ENCODE results near the gene ST6GALNAC4. TPM values are rescaled to one million over a fixed set of nuclear protein-coding genes. Genes with fewer than 3 reads are reported as not detected.

Gene ST6GALNAC4
- total RNA-seq, 2 experiments from 2014 or later = 37.0 to 39.7 TPM

DNA sequence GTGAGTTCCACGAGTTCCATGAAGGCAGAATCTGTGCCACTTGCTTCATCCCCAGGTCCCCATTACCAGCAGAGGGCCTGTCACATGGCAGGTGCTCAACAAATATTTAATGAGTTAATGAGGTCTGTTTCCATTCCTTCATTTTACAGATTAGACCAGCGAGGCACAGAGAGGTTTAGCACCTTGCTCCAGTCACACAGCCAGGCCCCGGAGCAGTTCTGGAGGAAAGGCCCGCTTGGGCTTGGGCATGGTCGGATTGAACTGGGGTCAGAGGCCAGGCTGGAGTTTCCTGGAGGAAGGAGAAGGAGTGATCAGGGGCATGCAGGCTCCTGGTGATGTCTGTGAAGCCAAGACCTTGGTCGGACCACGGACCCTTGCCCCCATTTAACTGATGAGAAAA is 4.0 kb upstream of the ST6GALNAC4 start:
- H3K9me3 Mint-ChIP-seq (ENCODE audit: insufficient read depth) = no peaks in the 10 kb centered on the region
- H3K4me3 Mint-ChIP-seq = no peak overlapping the region
- H3K4me1 Mint-ChIP-seq (ENCODE audit: low read depth) = peaks cover 47% of the 10 kb centered on the region
- ChIA-PET POLR2A (interaction anchor here (1.2 to 1.5 kb wide), 2 partner anchors 9 to 39 kb away, joined by 4 to 5 read pairs; partner anchors contain the start of gene PIP5KL1), CTCF (interaction anchor here (0.6 to 5.5 kb wide), 47 partner anchors 8 to 447 kb away, joined by 3 to 38 read pairs (median 4); partner anchors contain the start of genes CDK9, ENG, PIP5KL1 and ST6GALNAC6)
- H3K27ac Mint-ChIP-seq = peak overlapping the region; percentile 52
- ATAC-seq (no peak), DNase-seq (no peak)
- peaks cover 3% of the 10 kb centered on the region for H3K36me3 Mint-ChIP-seq (ENCODE audit: low read depth)
- peaks cover 5% of the 10 kb centered on the region for H3K27me3 Mint-ChIP-seq (ENCODE audit: low read depth)

DNA sequence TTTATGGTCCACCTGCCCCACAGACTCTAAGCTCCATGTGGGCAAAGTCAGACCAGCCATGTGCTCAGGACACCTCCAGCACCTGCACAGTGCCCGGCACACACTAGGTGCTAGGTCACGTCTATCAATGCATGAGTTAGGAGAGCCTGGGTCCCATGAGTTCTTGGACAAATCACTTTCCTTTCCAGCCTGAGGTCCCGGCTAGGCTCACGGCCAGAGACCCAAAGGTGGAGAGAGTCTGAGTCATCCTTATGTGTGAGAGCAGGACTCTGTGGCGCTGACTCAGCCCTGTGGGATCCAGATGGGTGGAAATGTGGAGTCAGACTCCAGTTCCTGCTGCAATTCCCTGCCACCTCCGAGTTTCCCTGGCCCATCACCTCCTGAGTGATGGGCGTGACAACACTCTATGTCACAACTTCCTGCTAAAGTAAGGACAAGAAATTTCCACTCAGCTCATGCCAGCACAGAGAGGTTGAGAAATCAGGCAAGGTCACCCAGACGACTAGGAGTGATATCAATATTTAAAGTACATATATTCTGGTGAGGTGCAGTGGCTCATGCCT is 2.5 kb upstream of the ST6GALNAC4 start:
- H3K27ac Mint-ChIP-seq = no peak overlapping the region
- DNase-seq = no peak
- H3K9me3 Mint-ChIP-seq (ENCODE audit: insufficient read depth) = no peaks in the 10 kb centered on the region
- ChIA-PET CTCF (interaction anchor here (0.6 to 5.5 kb wide), 9 partner anchors 9 to 329 kb away, joined by 3 to 38 read pairs (median 4); partner anchors contain the start of genes CDK9 and TOR2A), POLR2A (interaction anchor here (0.7 to 1.4 kb wide), 2 partner anchors 13 to 131 kb away, joined by 3 to 4 read pairs; no protein-coding TSS in a partner anchor)
- H3K36me3 Mint-ChIP-seq (ENCODE audit: low read depth) = peaks cover 3% of the 10 kb centered on the region
- no peak overlapping the region for H3K4me3 Mint-ChIP-seq
- no peak for ATAC-seq
- H3K4me1 Mint-ChIP-seq (ENCODE audit: low read depth) = peaks cover 61% of the 10 kb centered on the region
- H3K27me3 Mint-ChIP-seq (ENCODE audit: low read depth) = no peaks in the 10 kb centered on the region

DNA sequence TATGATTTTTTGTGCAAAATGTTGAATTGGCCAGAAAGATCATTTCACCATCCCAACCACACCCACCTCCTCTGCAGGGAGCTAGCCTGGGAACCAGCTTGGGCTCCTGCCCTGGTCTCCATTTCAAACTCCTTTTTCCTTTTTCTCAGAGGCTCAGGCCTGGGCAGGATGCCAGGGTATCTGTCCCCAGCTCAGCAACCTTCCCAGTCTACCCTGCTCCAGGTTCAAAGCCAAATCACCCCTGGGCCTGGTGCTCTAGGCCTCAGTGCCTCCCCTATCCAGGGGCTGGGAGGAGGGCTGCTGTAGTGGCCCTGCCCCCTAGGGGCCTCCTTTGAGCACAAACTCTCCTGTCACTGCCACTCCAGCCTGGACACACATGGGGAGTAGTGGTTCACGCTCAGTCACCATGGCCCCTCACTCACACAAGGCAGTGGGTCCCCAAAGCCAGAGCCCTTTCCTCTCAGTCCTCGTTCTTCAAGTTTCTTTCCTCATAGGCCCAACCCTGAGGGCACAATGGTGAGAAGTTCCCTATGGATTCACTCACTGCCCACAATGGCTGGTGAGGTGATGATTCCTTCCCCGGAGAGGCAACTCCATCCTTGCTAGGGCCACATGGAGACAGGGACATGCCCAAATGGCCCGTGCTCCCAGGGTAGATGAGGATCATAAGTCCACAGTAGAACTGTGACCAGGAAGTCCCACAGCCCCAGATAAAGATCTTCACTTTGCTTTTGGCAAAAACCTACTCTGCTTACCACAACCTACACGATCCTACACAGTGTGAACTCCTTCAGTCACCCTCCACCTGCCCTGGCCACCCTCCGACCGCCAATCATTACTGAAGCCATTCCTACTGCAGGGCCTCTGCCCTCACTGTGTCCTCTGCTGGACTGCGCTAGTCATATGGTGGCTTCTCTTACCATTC is 1.6 kb upstream of the ST6GALNAC4 start:
- no peak for DNase-seq
- no peaks in the 10 kb centered on the region for H3K9me3 Mint-ChIP-seq (ENCODE audit: insufficient read depth)
- H3K27me3 Mint-ChIP-seq (ENCODE audit: low read depth) = no peaks in the 10 kb centered on the region
- CTCF ChIA-PET = interaction anchor here (1.0 to 5.5 kb wide), 8 partner anchors 13 to 328 kb away, joined by 3 to 38 read pairs (median 15); partner anchors contain the start of genes CDK9 and TOR2A
- no peak for ATAC-seq
- peaks cover 9% of the 10 kb centered on the region for H3K36me3 Mint-ChIP-seq (ENCODE audit: low read depth)
- POLR2A ChIA-PET = interaction anchor here (0.7 to 6.7 kb wide), 3 partner anchors 12 to 130 kb away, joined by 3 to 81 read pairs (median 4); no protein-coding TSS in a partner anchor
- H3K4me3 Mint-ChIP-seq = no peak overlapping the region
- H3K27ac Mint-ChIP-seq = no peak overlapping the region
- H3K4me1 Mint-ChIP-seq (ENCODE audit: low read depth) = peaks cover 67% of the 10 kb centered on the region

DNA sequence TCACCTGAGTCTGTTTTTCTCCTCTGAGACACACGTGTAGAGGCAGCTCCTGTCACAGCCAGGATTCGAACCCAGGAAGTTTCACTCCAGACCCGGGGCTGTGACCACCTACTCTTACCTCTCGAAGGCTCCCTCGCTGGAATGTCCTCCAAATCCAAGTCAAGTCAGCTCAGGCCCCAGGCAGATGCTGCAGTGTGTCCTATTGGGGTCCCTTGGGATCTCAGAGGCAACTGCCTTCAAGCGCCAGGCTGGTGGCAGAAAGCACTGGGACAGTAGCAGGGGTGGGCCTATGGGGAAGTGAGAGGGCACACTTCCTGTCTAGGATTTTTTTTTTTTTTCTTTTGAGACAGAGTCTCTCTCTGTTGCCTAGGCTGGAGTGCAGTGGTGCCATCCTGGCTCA is 762 bp upstream of the ST6GALNAC4 start:
- Mint-ChIP-seq H3K4me1 (ENCODE audit: low read depth) (peaks cover 73% of the 10 kb centered on the region), H3K27ac (peak overlapping the region; percentile 43), H3K9me3 (ENCODE audit: insufficient read depth) (no peaks in the 10 kb centered on the region), H3K4me3 (peak overlapping the region; percentile 22), H3K27me3 (ENCODE audit: low read depth) (no peaks in the 10 kb centered on the region), H3K36me3 (ENCODE audit: low read depth) (peaks cover 15% of the 10 kb centered on the region)
- DNase-seq (no peak), ATAC-seq (no peak)
- ChIA-PET POLR2A (interaction anchor here (2.3 to 6.7 kb wide), 2 partner anchors 13 to 19 kb away, joined by 12 to 81 read pairs; partner anchors contain the start of gene ST6GALNAC6), CTCF (interaction anchor here (0.7 to 5.2 kb wide), 7 partner anchors 12 to 188 kb away, joined by 3 to 34 read pairs (median 3); no protein-coding TSS in a partner anchor)

DNA sequence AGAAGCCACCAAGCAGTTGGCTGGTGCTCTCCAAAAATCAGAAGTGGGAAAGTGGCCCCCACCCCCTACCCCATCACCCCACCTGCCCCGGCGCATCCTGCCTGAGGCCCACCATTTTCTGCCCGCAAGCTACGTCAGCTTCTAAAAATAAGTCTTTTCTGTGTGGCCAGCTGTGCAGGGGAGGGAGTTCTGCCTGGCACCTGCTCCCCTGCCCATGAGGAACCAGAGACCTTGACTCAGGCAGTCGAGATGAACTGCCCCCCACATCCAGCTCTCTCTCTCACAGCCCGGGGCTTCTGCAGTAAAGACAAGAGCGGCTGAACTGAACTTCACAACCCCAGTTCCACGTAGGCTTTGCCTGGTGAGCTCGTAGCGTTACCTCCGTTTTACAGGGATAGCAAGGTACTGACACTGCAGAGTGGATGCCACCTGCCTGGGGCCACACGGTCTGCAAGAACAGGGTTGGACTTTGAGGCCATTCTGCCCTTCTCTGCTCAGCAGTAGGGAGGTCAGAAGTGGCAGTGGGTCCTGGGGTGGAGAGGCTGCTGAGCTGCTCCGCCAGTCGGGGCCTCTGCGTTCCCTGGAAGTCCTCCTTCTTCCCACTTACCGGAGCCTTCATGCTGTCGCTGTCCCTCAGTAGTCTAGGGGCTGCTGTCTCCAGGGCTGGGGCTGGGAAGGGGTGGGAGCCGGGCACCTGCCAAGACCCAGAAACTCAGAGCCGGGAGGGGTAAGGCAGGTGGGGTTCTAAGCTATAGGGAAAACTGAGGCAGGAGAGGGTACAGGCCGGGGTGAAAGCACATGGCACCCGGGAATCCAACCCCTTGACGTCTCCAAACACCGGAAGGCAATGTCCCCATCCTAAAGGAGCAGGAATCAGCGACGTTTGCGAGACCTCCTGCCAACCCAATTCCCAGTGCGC is 781 bp downstream of the ST6GALNAC4 start:
- ATAC-seq (peak; percentile 20), DNase-seq (peak; percentile 80)
- CTCF ChIA-PET = interaction anchor here (0.8 to 5.2 kb wide), 20 partner anchors 10 to 390 kb away, joined by 3 to 34 read pairs (median 4); partner anchors contain the start of genes CDK9, ST6GALNAC6 and TOR2A
- POLR2A ChIA-PET = interaction anchor here (0.5 to 6.7 kb wide), 15 partner anchors 11 to 465 kb away, joined by 3 to 81 read pairs (median 4); partner anchors contain the start of genes CDK9, LRSAM1, RPL12 and SH2D3C
- Mint-ChIP-seq H3K4me3 (peak overlapping the region; percentile 89), H3K27me3 (ENCODE audit: low read depth) (no peaks in the 10 kb centered on the region), H3K4me1 (ENCODE audit: low read depth) (peaks cover 76% of the 10 kb centered on the region), H3K36me3 (ENCODE audit: low read depth) (peaks cover 29% of the 10 kb centered on the region), H3K27ac (peak overlapping the region; percentile 95), H3K9me3 (ENCODE audit: insufficient read depth) (no peaks in the 10 kb centered on the region)

DNA sequence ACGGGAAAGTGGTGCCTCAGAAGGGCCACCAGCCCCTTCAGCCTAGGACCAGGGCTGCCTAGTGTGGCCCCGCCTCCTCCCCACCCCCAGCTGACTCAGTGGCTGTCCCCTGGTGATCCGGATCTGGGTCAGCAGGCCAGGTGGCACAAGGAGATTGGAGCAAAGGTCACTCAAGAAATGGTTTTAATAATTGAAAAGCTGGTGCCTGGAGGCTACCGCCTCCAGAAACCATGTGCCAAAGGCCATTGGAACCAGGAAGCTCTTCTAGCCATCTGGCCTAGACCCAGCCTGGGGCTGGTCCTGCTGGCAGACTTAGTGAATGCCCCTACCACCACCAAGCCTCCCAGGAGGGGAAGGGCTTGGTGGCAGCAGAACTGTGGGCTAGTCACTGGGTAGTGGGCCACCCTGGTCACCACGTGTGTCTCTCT is 1.5 kb downstream of the ST6GALNAC4 start:
- ATAC-seq (peak; percentile 0), DNase-seq (no peak)
- no peaks in the 10 kb centered on the region for H3K9me3 Mint-ChIP-seq (ENCODE audit: insufficient read depth)
- ChIA-PET POLR2A (interaction anchor here (0.5 to 6.7 kb wide), 10 partner anchors 11 to 180 kb away, joined by 3 to 81 read pairs (median 4); partner anchors contain the start of genes CDK9, SH2D3C and TOR2A), CTCF (interaction anchor here (1.0 to 5.2 kb wide), 13 partner anchors 10 to 390 kb away, joined by 3 to 34 read pairs (median 4); partner anchors contain the start of genes ST6GALNAC6 and TOR2A)
- no peaks in the 10 kb centered on the region for H3K27me3 Mint-ChIP-seq (ENCODE audit: low read depth)
- H3K27ac Mint-ChIP-seq = peak overlapping the region; percentile 95
- H3K36me3 Mint-ChIP-seq (ENCODE audit: low read depth) = peaks cover 36% of the 10 kb centered on the region
- peaks cover 76% of the 10 kb centered on the region for H3K4me1 Mint-ChIP-seq (ENCODE audit: low read depth)
- H3K4me3 Mint-ChIP-seq = peak overlapping the region; percentile 89

DNA sequence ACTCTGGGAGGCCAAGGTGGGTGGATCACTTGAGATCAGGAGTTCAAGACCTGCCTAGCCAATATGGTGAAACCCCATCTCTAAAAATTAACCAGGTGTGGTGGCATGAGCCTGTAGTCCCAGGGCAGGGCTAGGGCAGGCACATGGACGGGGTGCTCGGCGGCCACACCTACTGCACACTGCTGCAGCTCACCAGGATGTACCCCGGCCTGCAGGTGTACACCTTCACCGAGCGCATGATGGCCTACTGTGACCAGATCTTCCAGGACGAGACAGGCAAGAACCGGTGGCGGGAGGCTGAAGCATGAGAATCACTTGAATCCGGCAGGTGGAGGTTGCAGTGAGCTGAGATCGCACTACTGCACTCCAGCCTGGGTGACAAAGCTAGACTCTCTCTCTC is 3.2 kb downstream of the ST6GALNAC4 start:
- Mint-ChIP-seq H3K27me3 (ENCODE audit: low read depth) (no peaks in the 10 kb centered on the region), H3K36me3 (ENCODE audit: low read depth) (peaks cover 38% of the 10 kb centered on the region), H3K27ac (peak overlapping the region; percentile 34), H3K9me3 (ENCODE audit: insufficient read depth) (no peaks in the 10 kb centered on the region), H3K4me3 (no peak overlapping the region), H3K4me1 (ENCODE audit: low read depth) (peaks cover 71% of the 10 kb centered on the region)
- ChIA-PET POLR2A (interaction anchor here (6.7 kb wide), 1 partner anchor 9 kb away, joined by 81 read pairs; no protein-coding TSS in a partner anchor), CTCF (interaction anchor here (1.4 to 5.2 kb wide), 3 partner anchors 9 to 179 kb away, joined by 6 to 34 read pairs (median 24); partner anchors contain the start of gene TOR2A)
- DNase-seq (no peak), ATAC-seq (no peak)

DNA sequence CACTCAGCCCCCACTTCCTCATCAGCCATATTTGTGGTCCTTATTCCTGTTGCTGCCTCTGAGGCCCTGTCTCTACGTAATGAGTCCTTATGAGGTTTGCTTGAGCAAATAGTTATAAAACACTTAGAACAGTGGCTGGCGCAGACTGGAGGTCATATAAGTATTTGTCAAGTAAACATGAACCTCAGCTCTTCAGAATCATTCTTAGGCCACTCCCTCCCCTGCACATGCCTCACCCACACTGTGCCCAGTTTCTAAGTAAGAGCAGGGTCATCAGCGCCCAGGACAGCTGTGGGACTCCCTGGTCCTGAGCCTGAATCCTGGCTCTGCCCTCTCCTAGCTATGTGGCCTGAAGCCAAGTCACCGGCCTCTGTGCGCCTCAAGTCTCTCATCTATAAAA is 4.0 kb downstream of the ST6GALNAC4 start:
- DNase-seq (no peak), ATAC-seq (no peak)
- H3K36me3 Mint-ChIP-seq (ENCODE audit: low read depth) = peaks cover 43% of the 10 kb centered on the region
- H3K9me3 Mint-ChIP-seq (ENCODE audit: insufficient read depth) = no peaks in the 10 kb centered on the region
- peaks cover 63% of the 10 kb centered on the region for H3K4me1 Mint-ChIP-seq (ENCODE audit: low read depth)
- no peaks in the 10 kb centered on the region for H3K27me3 Mint-ChIP-seq (ENCODE audit: low read depth)
- ChIA-PET POLR2A (interaction anchor here (6.7 kb wide), 1 partner anchor 8 kb away, joined by 81 read pairs; no protein-coding TSS in a partner anchor), CTCF (interaction anchor here (0.9 to 1.4 kb wide), 3 partner anchors 8 to 178 kb away, joined by 3 to 6 read pairs (median 5); partner anchors contain the start of gene TOR2A)
- H3K4me3 Mint-ChIP-seq = no peak overlapping the region
- peak overlapping the region; percentile 60 for H3K27ac Mint-ChIP-seq

DNA sequence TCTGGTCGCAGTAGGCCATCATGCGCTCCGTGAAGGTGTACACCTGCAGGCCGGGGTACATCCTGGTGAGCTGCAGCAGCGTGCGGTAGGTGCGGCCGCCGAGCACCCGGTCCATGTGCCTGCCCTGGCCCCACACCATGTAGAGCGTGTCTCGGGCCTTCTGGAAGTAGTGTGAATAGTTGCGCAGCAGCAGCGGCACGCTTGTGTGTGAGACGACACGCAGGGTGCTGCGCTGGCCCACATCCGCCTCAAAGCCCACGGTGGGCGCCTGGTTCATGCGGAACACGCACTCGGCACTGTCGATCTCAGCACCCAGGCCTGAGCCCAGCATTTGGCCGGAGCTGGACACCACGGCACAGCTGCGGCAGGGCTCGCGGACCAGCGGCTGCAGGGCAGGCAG is 4.5 kb downstream of the ST6GALNAC4 start:
- Mint-ChIP-seq H3K9me3 (ENCODE audit: insufficient read depth) (no peaks in the 10 kb centered on the region), H3K4me3 (no peak overlapping the region), H3K27me3 (ENCODE audit: low read depth) (no peaks in the 10 kb centered on the region), H3K4me1 (ENCODE audit: low read depth) (peaks cover 61% of the 10 kb centered on the region), H3K27ac (peak overlapping the region; percentile 67), H3K36me3 (ENCODE audit: low read depth) (peaks cover 45% of the 10 kb centered on the region)
- DNase-seq = no peak
- no peak for ATAC-seq
- CTCF ChIA-PET = interaction anchor here (0.9 to 1.4 kb wide), 3 partner anchors 9 to 177 kb away, joined by 3 to 6 read pairs (median 5); partner anchors contain the start of gene TOR2A
- POLR2A ChIA-PET = interaction anchor here (6.7 kb wide), 1 partner anchor 8 kb away, joined by 81 read pairs; no protein-coding TSS in a partner anchor

DNA sequence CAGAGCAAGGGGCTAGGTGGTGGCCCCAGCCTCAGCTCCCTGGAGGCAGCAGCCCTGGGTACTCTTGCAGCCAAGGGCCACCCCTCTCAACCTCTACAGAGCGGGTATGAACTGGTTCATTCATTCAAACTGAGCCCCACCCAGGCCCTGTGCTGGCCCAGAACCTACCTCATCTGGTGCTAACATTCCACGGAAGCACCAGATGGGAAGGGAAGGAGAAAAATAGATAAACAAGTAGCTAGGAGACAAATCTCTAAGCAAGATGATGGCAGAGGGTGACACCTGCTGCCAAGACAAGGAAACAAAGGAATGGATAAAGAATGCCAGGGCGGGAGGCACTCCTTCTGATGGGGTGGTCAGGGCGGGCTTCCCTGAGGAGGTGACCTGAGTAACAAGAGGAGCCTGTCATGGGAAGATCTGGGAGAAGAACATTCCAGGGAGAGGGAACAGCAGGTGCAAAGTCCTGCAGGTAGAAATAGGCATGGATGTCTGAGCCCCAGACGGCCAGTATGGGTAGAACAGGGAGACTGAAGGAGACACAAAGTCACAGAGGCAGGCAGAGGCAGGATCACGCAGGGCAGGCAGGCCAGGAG is 6.1 kb downstream of the ST6GALNAC4 start:
- H3K27me3 Mint-ChIP-seq (ENCODE audit: low read depth) = no peaks in the 10 kb centered on the region
- no peak overlapping the region for H3K4me3 Mint-ChIP-seq
- ATAC-seq = no peak
- peak overlapping the region; percentile 76 for H3K27ac Mint-ChIP-seq
- ChIA-PET POLR2A (interaction anchor here (0.6 kb wide), 1 partner anchor 126 kb away, joined by 3 read pairs; no protein-coding TSS in a partner anchor), CTCF (interaction anchor here (0.6 to 2.0 kb wide), 11 partner anchors 9 to 144 kb away, joined by 3 to 10 read pairs (median 4); partner anchors contain the start of gene CDK9)
- peaks cover 71% of the 10 kb centered on the region for H3K4me1 Mint-ChIP-seq (ENCODE audit: low read depth)
- no peak for DNase-seq
- H3K9me3 Mint-ChIP-seq (ENCODE audit: insufficient read depth) = no peaks in the 10 kb centered on the region
- peaks cover 49% of the 10 kb centered on the region for H3K36me3 Mint-ChIP-seq (ENCODE audit: low read depth)

Data from activated CD8-positive, alpha-beta T cell treated with anti-CD3 and anti-CD28 coated beads, Interleukin-2, amount 10 ng/mL, durations not matched to agents 7 days and 5 days (primary cell).